Activated naive CD4-positive, alpha-beta T cell treated with anti-CD3 and anti-CD28 coated beads, Interleukin-2, amount 50 U/mL, for 16 hours (primary cell): ENCODE measurements around the gene EGFR.
"Not testable (repeated sequence)": the region's sequence is repeated elsewhere in the genome, so short reads cannot be mapped to it uniquely, and the experiment has no call there.

Experiments used
- DNase-seq: peaks from one replicate; pipeline ENCODE4 v3.0.0-alpha.2; 2020

Gene EGFR

DNA sequence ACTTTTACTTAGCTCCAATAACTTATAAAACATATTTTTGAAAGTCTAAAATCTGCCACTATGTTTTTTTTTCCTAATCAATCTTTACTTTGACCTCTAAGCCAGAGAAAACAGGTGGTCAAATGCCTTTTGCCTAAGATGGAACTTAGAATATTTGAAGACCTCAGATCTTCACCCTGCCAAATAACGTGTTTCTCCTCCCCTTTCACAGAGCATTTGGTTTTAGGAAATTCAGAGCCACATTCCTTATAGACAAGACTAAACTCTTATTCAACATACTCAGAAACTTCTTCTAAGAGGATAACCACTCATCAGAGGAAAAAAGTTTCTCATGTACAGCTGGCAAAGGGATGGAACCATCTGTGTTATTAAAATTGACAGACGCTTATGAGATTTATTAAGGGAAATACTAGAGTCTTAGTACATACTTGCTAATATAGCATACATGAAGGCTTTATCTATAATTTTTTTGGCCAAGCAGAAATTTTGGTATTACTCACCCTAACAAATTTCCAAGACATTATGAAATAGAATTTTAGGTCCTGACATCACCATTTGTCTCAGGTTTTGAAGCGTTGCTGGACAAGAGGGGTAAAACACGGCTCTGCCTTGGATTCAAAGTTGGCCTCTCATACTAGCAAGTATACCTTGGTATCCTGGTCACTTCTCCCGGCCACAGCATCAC is 2.6 kb upstream of the EGFR start:
- no peak for DNase-seq

DNA sequence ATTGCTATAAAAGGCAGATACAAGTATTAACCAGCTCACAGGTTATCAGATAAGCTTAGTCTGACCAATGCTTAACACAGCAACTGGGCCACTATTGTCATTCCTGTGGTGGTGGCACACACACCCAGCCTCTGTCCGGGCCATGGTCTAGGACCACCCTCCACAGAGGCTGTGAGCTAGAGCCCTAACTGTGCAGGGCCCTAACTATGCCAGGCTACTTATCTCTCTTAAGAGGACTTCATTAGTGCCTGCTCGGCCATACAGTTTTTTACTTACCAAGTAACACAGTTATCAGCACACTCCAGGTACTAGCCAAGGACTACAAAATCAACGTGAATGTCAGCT is 2.1 kb upstream of the EGFR start:
- no peak for DNase-seq

DNA sequence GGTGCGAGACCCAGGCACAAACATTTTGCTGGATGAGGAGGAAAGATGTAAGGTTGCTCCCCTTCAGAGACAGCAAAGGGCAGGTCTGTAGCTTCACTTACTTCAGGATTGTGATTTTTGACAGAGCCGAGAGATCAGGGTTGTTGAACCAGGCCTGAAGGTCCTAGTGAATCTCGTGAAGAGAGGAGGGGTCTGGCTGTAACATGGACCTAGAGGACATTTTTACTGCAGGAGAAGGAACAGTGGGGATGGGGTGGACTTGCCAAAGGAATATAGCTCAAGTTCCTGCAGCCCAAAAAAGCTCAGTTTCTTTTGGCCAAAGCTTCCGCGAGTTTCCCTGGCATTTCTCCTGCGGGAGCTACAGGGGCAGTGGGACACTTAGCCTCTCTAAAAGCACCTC is 976 bp upstream of the EGFR start:
- DNase-seq, result no peak

DNA sequence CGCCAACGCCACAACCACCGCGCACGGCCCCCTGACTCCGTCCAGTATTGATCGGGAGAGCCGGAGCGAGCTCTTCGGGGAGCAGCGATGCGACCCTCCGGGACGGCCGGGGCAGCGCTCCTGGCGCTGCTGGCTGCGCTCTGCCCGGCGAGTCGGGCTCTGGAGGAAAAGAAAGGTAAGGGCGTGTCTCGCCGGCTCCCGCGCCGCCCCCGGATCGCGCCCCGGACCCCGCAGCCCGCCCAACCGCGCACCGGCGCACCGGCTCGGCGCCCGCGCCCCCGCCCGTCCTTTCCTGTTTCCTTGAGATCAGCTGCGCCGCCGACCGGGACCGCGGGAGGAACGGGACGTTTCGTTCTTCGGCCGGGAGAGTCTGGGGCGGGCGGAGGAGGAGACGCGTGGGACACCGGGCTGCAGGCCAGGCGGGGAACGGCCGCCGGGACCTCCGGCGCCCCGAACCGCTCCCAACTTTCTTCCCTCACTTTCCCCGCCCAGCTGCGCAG is 424 bp downstream of the EGFR start:
- no peak for DNase-seq

DNA sequence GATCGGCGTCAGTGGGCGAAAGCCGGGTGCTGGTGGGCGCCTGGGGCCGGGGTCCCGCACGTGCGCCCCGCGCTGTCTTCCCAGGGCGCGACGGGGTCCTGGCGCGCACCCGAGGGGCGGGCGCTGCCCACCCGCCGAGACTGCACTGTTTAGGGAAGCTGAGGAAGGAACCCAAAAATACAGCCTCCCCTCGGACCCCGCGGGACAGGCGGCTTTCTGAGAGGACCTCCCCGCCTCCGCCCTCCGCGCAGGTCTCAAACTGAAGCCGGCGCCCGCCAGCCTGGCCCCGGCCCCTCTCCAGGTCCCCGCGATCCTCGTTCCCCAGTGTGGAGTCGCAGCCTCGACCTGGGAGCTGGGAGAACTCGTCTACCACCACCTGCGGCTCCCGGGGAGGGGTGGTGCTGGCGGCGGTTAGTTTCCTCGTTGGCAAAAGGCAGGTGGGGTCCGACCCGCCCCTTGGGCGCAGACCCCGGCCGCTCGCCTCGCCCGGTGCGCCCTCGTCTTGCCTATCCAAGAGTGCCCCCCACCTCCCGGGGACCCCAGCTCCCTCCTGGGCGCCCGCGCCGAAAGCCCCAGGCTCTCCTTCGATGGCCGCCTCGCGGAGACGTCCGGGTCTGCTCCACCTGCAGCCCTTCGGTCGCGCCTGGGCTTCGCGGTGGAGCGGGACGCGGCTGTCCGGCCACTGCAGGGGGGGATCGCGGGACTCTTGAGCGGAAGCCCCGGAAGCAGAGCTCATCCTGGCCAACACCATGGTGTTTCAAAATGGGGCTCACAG is 1.1 kb downstream of the EGFR start:
- no peak for DNase-seq

- DNase-seq, result no peak
Measured at GRCh38 chr7:55020466-55020871, 1.7 kb downstream of the EGFR start.

GRCh38 chr7:55021053-55021452 is 2.2 kb downstream of the EGFR start:
- DNase-seq, result no peak

- no peak for DNase-seq
Measured at GRCh38 chr7:55022002-55022985, 3.5 kb downstream of the EGFR start.

DNA sequence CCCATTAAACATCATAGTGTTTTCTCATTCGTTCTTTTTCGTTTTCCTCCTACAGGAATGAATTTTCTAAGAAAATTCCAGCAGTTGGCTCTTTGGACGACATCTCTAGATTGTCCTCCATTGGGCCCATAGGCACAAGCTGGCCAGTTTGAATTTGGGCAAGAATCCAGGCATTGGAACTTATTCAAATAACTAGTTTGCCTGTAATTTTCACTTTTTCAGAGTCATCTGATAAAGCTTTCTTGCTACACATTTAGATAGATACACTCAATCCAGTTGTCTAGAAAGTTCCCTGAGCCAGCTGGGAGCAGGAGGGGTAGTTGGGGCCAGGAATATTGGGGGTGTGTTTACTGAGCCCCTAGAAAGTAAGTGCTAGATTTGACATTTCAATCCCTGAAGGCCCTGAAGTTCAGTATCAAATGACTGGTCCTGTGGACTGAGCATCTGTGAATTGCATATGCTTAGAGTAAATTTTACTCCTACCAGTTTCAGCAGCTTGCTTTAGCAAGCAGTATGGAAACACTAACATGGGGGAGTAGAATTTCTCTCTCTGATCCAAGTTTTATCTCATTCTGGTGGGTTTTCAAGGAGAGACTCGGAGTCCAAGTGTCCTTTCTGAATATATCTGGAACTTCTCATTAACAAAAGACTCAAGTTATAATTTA is 5.2 kb downstream of the EGFR start:
- DNase-seq, result no peak

DNA sequence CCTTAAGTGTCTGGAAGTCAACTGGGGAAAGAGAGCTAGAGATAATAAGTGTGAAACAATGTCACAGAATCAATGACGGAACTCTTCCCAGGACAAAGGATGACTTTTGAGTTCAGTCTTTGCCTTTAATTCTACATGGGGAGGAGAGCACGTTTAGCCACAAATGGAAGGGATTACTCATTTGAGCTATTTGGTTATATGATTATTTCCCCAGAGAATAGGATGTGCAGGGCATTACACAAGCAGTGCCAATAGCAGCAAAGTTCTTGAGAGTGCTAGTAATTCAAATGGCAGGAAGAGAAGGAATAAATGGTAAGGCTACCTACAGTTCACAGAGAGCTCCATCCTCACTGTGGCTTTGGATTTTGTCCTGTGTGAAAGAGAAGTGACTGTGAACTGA is 6.0 kb downstream of the EGFR start:
- DNase-seq, result no peak

- DNase-seq, result no peak
Measured at GRCh38 chr7:55026086-55026790, 7.4 kb downstream of the EGFR start.

DNA sequence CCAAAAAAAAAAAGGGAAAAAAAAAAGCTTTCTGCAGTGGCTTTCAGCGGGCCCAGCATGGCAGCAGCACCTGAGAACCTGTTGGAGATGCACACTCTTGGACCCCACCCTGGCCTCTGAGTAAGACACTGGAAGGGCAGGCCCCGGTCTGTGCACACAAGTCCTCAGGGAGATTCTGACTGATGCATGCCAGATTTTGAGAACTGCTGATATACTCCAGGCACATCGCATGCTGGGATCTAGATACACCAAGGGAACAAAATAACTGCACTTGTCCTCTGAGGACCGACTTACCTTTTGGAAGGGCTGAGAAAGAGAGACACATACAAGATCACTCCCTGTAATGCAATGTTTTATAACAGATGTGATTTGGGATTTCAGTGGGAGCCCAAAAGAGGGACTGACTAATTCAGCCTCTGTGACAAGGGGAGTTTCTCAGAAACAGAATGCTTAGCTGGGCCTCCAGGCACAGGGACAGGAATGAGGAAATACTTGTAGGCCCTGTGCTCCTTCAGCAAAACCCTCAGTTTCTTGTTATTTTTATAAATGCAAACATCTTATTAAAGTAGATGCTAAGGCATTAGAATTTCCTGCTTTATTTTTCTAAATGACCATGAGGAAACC is 8.2 kb downstream of the EGFR start:
- no peak for DNase-seq

- DNase-seq, result no peak
Measured at GRCh38 chr7:55028011-55028410, 9.2 kb downstream of the EGFR start.

DNA sequence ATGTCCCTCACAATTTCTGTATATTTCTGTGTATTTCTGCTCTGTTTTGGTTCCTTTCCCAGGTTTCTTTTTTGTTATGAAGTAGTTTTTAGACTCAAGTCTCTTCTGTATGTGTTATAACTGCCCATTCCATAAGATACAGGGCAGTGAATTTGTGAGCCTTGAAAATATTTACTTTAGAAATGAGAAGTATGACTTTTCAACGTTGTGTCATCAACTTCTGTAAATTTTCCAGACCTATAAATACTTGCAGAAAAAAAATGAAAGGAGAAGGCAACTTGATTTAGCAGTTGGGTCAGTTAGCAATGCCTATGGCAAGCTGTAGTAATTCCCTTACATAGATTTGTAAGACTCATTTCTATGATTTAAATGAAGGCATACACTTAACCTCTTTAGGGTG is 11.5 kb downstream of the EGFR start:
- DNase-seq, result no peak

- DNase-seq, result no peak
Measured at GRCh38 chr7:55031075-55031474, 12.3 kb downstream of the EGFR start.

DNA sequence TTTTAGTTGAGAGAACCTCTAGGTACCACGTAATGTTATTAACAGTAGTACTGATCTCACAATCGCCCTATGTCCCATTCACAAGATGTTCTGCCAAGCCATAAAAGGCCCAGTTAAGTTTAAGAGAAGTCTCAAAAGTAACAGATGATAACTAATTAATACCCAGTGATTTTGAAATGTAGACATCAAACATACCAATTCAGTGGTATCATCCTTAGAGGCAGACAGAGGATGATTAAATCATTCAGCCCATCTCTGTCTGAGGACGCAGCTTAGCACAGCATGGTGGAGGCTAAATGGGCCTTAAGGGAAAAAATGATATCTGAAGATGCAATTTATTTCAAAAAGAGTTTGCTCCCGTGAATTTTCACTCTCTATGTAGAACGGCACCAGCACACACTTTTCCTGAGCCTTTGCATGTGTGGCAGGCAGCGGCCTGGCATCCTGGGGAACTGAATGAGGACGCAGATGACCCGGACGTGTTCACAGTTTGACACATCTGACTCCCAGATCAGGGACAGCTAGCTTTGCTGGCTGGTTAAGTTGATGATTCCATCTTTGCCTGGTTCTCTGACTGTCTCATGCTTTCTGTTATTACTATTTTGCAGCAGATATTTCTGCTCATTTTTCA is 13.4 kb downstream of the EGFR start:
- DNase-seq, result no peak

- DNase-seq, result no peak
Measured at GRCh38 chr7:55033236-55033846, 14.5 kb downstream of the EGFR start.

DNA sequence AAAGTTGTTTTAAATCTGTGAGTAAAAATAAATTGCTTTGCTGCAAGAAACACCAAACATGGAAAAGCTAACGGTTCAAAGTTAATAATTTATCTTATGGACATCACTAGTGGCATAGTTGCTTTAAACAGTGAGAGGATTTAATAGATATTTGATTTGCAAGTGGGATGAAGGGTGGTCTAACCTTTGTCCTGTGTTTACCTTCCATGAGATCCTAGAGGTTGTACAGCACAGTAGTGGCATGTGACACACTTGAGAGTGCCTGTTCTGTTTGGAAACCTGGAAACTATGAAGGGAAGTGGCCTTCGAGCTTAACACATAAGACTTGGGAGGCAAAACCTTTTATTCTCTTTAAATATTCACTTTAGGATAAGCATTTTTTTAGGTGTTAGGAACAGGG is 16.0 kb downstream of the EGFR start:
- no peak for DNase-seq

GRCh38 chr7:55035410-55035809 is 16.6 kb downstream of the EGFR start:
- DNase-seq, result not testable (repeated sequence)

GRCh38 chr7:55036950-55037736 is 18.3 kb downstream of the EGFR start:
- DNase-seq, result no peak
